CD8-positive, alpha-beta memory T cell (primary cell): ENCODE data around the gene RPS6KB2. TPM values are rescaled to one million over a fixed set of nuclear protein-coding genes. Genes with fewer than 3 reads are reported as not detected.

Experiments
- CTCF ChIA-PET: fragments of 350-600 bp; sonication (Branson Sonifier 250); formaldehyde crosslinking; loops from one replicate; lab custom pipeline; 2021; ENCODE audit warnings: antibody characterized with exemption; lab: Charles Lee
- POLR2A ChIA-PET: fragments of 350-600 bp; sonication (Branson Sonifier 250); formaldehyde crosslinking; loops from one replicate; lab custom pipeline; 2021; ENCODE audit warnings: antibody characterized with exemption; lab: Charles Lee
- DNase-seq, 5 donors: peaks; one replicate each; pipeline versions ENCODE4 v3.0.0 to v3.0.0-alpha.2; 2020 to 2022; ENCODE audit warnings: mixed read lengths in 1 of 5
- H3K27ac ChIP-seq: one replicate; pipeline ENCODE4 v1.7.0; 2013; ENCODE audit warnings: low read depth, mild to moderate bottlenecking, low read length, moderate library complexity
- H3K27me3 ChIP-seq: 2 replicates; pipeline ENCODE4 v1.7.0; 2013; ENCODE audit warnings: low read length, mild to moderate bottlenecking; ENCODE audit not compliant: insufficient read depth, poor library complexity, severe bottlenecking
- H3K36me3 ChIP-seq: 2 replicates; pipeline ENCODE4 v1.7.0; 2013; ENCODE audit warnings: mild to moderate bottlenecking, low read length, moderate library complexity; ENCODE audit not compliant: insufficient read depth
- H3K4me1 ChIP-seq: 2 replicates; pipeline ENCODE4 v1.7.0; 2013; ENCODE audit warnings: mild to moderate bottlenecking, low read length, moderate library complexity; ENCODE audit not compliant: insufficient read depth
- H3K4me3 ChIP-seq: 2 replicates; pipeline ENCODE4 v1.7.0; 2013; ENCODE audit warnings: mild to moderate bottlenecking, low read length
- H3K9me3 ChIP-seq: 2 replicates; pipeline ENCODE4 v1.7.0; 2013; ENCODE audit warnings: mild to moderate bottlenecking, low read length
- H3K27ac Mint-ChIP-seq, 8 donors: one replicate each; pipeline ENCODE4 v1.8.0; 2020 to 2021; ENCODE audit warnings: mixed read lengths in 8 of 8, mild to moderate bottlenecking in 6 of 8, inconsistent platforms in 3 of 8, moderate library complexity in 3 of 8
- H3K27me3 Mint-ChIP-seq, 2 donors: one replicate each; pipeline ENCODE4 v1.8.0; 2020 to 2021; ENCODE audit warnings: mixed read lengths in 2 of 2, mild to moderate bottlenecking in 1 of 2, moderate library complexity in 1 of 2
- H3K36me3 Mint-ChIP-seq, 3 donors: one replicate each; pipeline ENCODE4 v1.8.0; 2020 to 2021; ENCODE audit warnings: mixed read lengths in 3 of 3, inconsistent platforms in 1 of 3, mild to moderate bottlenecking in 1 of 3
- H3K4me1 Mint-ChIP-seq, 3 donors: one replicate each; pipeline ENCODE4 v1.8.0; 2020 to 2021; ENCODE audit warnings: mixed read lengths in 3 of 3, inconsistent platforms in 1 of 3, mild to moderate bottlenecking in 1 of 3
- H3K4me3 Mint-ChIP-seq, 7 donors: one replicate each; pipeline ENCODE4 v1.8.0; 2020 to 2021; ENCODE audit warnings: mixed read lengths in 7 of 7, mild to moderate bottlenecking in 6 of 7, moderate library complexity in 4 of 7, inconsistent platforms in 2 of 7
- H3K9me3 Mint-ChIP-seq, 5 donors: one replicate each; pipeline ENCODE4 v1.8.0; 2020 to 2022; ENCODE audit warnings: mixed read lengths in 5 of 5, mild to moderate bottlenecking in 3 of 5, moderate library complexity in 2 of 5, inconsistent platforms in 1 of 5
- polyA plus RNA-seq: library from polyadenylated mRNA; unstranded; fragments of 300-500 nt; fragmentation: Illumina TruSeq; gene quantifications from one replicate; pipeline ENCODE4 v1.2.3, GENCODE V29; 2021
- total RNA-seq, 2 experiments: library from RNA; stranded (reverse); gene quantifications; one replicate each; pipeline ENCODE4 v1.2.3, GENCODE V29; 2021

Gene RPS6KB2
- total and polyA plus RNA-seq, 3 experiments from 2014 or later, result 54.0 to 88.4 (median 86.0) TPM

DNA sequence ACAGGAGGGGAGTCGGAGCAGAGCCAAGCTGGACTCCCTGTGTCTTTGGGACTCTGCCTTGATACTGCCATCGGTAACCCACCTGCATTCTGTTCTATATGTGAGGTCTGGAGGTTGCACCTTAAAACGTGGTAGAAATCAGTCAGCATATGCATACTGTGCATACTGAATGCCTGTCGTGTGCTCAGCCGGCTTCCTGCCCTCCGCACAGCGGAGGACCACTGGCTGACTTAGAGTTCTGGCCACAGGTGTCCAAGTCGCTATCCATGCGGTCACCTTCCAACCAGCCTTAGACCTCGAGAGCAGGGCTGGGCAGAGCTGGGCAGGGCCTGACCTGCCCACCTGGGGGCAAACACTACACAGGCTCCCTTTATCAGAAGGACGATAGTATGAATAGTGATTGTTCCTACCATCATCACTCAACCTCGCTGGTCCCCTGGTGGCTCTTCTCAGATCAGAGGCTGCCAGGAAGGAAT lies 20.6 kb upstream of the RPS6KB2 start:
- Mint-ChIP-seq H3K27me3 (peaks cover 0 to 2% of the 10 kb centered on the region in 2 donors), H3K4me3 (peak overlapping the region; percentile 95 to 99 (median 98)), H3K9me3 (no peaks in the 10 kb centered on the region), H3K4me1 (peaks cover 75 to 93% (median 81%) of the 10 kb centered on the region in 3 donors), H3K27ac (peak overlapping the region; percentile 72 to 98 (median 92)), H3K36me3 (peaks cover 6 to 57% (median 9%) of the 10 kb centered on the region in 3 donors)
- CTCF ChIA-PET, result interaction anchor here (0.6 to 2.4 kb wide), 10 partner anchors 11 to 97 kb away, joined by 3 to 14 read pairs (median 6); partner anchors contain the start of genes PITPNM1 and PTPRCAP
- POLR2A ChIA-PET, result interaction anchor here (0.5 to 3.8 kb wide), 13 partner anchors 11 to 136 kb away, joined by 3 to 77 read pairs (median 5); partner anchors contain the start of genes AIP, POLD4, PTPRCAP and RPS6KB2
- no peak for DNase-seq
- Histone ChIP-seq H3K9me3 (no peaks in the 10 kb centered on the region), H3K4me3 (peak overlapping the region; percentile 82), H3K27me3 (no peaks in the 10 kb centered on the region), H3K36me3 (peaks cover 12% of the 10 kb centered on the region), H3K4me1 (peaks cover 90% of the 10 kb centered on the region), H3K27ac (peak overlapping the region; percentile 57)

DNA sequence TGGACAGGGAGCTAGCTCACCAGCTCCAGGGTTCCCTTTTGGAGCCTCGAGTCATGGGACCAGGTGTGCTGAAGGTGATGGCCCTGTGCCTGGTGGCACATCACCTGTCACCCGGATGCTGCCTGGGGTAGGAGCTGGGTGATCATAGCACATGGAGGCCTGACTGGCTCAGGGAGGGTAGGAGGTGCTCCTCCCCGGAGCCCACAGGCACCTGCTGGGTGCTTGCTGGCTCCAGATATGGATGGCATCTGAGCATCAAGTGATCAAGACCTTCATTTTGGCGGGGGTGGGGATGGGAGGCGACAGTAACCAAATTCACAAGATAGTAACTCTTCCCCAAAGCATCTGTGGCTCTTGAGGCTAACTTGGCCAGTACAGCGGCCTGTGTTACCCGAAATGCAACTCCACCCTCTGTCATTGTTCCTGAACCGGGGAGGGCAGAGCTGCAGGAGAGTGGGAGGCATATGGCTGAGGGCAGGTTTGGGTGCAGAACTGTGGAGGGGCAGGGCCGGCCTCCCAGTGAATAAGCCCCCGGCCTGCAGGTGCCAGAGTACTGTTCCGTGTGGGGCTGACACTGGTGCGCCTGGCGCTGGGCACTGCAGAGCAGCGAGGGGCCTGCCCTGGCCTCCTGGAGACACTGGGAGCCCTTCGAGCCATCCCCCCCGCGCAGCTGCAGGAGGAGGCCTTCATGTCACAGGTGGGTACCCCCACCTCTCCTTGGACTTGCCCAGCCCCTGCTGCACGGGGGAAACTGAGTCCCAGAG lies 19.7 kb upstream of the RPS6KB2 start:
- ChIA-PET POLR2A (interaction anchor here (1.0 to 3.8 kb wide), 12 partner anchors 9 to 74 kb away, joined by 3 to 77 read pairs (median 6); partner anchors contain the start of genes AIP, POLD4, PTPRCAP and RAD9A), CTCF (interaction anchor here (1.0 to 2.4 kb wide), 14 partner anchors 10 to 57 kb away, joined by 3 to 14 read pairs (median 4); partner anchors contain the start of genes PTPRCAP, RAD9A and RPS6KB2)
- H3K9me3 Mint-ChIP-seq, result no peaks in the 10 kb centered on the region
- H3K27me3 Mint-ChIP-seq, result peaks cover 0 to 2% of the 10 kb centered on the region in 2 donors
- H3K27ac Mint-ChIP-seq, result peak overlapping the region; percentile 72 to 98 (median 92)
- Histone ChIP-seq H3K36me3 (peaks cover 12% of the 10 kb centered on the region), H3K9me3 (no peaks in the 10 kb centered on the region), H3K4me1 (peaks cover 90% of the 10 kb centered on the region), H3K4me3 (peak overlapping the region; percentile 82), H3K27ac (peak overlapping the region; percentile 57), H3K27me3 (no peaks in the 10 kb centered on the region)
- peak in 1 of 5 donors; percentile 44 for DNase-seq
- H3K4me1 Mint-ChIP-seq, result peaks cover 76 to 94% (median 82%) of the 10 kb centered on the region in 3 donors
- H3K36me3 Mint-ChIP-seq, result peaks cover 6 to 55% (median 9%) of the 10 kb centered on the region in 3 donors
- peak overlapping the region; percentile 95 to 99 (median 98) for H3K4me3 Mint-ChIP-seq

DNA sequence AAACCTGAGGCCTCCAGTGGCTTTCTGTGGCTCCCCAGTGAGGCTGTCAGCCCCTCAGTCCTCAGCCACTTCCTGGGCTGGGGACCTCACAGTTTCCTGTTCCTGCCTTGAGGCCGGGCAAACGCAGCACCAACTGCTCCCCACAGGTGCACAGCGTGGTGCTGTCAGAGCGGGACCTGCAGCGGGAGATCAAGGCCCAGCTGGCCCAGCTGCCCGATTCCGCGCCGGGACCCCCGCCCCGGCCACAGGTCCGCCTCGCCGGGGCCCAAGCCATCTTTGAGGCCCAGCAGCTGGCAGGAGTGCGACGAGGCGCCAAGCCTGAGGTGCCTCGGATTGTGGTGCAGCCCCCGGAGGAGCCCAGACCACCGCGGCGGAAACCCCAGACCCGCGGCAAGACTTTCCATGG lies 19.0 kb upstream of the RPS6KB2 start:
- H3K27ac ChIP-seq, result peak overlapping the region; percentile 38
- H3K4me3 Mint-ChIP-seq, result peak overlapping the region; percentile 95 to 99 (median 98)
- H3K9me3 ChIP-seq, result no peaks in the 10 kb centered on the region
- peak overlapping the region; percentile 45 to 99 (median 92) for H3K27ac Mint-ChIP-seq
- peaks cover 12% of the 10 kb centered on the region for H3K36me3 ChIP-seq
- POLR2A ChIA-PET, result interaction anchor here (1.0 to 3.8 kb wide), 10 partner anchors 10 to 74 kb away, joined by 3 to 77 read pairs (median 6); partner anchors contain the start of genes AIP, PTPRCAP, RAD9A and RPS6KB2
- no peaks in the 10 kb centered on the region for H3K27me3 ChIP-seq
- peaks cover 6 to 49% (median 9%) of the 10 kb centered on the region in 3 donors for H3K36me3 Mint-ChIP-seq
- H3K9me3 Mint-ChIP-seq, result no peaks in the 10 kb centered on the region
- H3K4me1 Mint-ChIP-seq, result peaks cover 76 to 93% (median 82%) of the 10 kb centered on the region in 3 donors
- H3K27me3 Mint-ChIP-seq, result peaks cover 0 to 2% of the 10 kb centered on the region in 2 donors
- H3K4me3 ChIP-seq, result peak overlapping the region; percentile 82
- peak; percentile 62 to 89 (median 83) for DNase-seq
- H3K4me1 ChIP-seq, result peaks cover 93% of the 10 kb centered on the region
- CTCF ChIA-PET, result interaction anchor here (1.0 to 2.4 kb wide), 13 partner anchors 9 to 58 kb away, joined by 3 to 14 read pairs (median 4); partner anchors contain the start of genes PTPRCAP, RAD9A and RPS6KB2

DNA sequence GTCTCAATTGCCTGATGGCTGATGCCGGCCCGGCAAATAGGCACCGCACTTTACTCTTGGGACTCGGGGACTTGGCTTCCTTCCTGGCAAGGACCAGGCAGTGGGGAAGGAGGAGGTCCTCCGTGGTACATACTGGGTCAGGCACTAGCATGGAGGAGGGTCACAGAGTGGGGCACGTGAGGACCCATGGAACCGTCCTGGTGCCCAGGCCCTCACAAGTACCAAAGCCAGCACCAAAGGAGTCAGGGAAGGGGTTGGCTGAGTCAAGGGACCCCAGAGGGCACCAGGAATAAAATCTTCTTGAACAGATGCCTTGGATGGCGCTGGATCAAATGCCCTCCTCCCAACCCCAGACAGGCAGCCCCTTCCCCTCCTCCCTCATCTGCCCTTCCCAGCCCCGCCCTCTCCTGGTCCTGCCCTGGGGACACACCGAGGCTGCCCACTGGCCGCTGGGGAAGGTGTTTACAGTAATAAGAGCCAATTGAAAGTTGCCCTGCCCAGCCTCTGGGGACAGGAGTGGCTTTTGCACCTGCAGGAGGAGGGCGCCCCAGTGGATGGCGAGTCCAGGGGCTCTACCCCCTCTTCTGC lies 18.4 kb upstream of the RPS6KB2 start:
- Mint-ChIP-seq H3K27me3 (peaks cover 0 to 2% of the 10 kb centered on the region in 2 donors), H3K36me3 (peaks cover 5 to 43% (median 6%) of the 10 kb centered on the region in 3 donors), H3K9me3 (no peaks in the 10 kb centered on the region), H3K4me1 (peaks cover 78 to 89% (median 80%) of the 10 kb centered on the region in 3 donors), H3K4me3 (peak overlapping the region; percentile 83 to 99 (median 88)), H3K27ac (peak overlapping the region; percentile 74 to 99 (median 93))
- no peaks in the 10 kb centered on the region for H3K9me3 ChIP-seq
- ChIA-PET CTCF (interaction anchor here (1.0 to 1.5 kb wide), 4 partner anchors 18 to 29 kb away, joined by 3 to 7 read pairs (median 3); partner anchors contain the start of genes RAD9A and RPS6KB2), POLR2A (interaction anchor here (1.2 to 3.8 kb wide), 4 partner anchors 9 to 27 kb away, joined by 5 to 77 read pairs (median 22); partner anchors contain the start of genes PTPRCAP and RAD9A)
- peak overlapping the region; percentile 82 for H3K4me3 ChIP-seq
- H3K36me3 ChIP-seq, result peaks cover 12% of the 10 kb centered on the region
- DNase-seq, result no peak
- H3K4me1 ChIP-seq, result peaks cover 94% of the 10 kb centered on the region
- H3K27me3 ChIP-seq, result no peaks in the 10 kb centered on the region
- peak overlapping the region; percentile 38 for H3K27ac ChIP-seq

DNA sequence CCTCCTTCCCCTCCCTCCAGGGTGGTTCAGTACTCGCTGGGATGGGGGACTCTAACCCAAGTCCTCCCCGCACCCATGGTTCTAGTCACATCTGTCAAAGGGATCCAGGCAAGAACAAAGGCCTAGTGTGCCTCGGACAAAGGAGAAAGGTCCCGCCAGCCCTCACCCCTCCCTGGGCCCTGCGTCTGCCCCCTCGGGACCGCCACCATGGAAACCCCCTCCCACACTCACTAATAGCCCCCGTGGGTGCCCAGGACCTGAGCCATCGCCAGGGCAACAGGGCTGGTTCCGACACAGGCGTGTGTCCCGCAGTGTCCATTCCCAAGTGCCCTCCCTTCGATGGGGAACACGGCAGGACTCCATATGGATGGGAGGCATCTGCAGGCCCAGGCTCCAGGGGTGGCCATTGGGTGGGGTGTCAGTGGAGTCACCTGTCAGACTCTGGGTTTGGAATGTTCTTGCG lies 17.9 kb upstream of the RPS6KB2 start:
- no peaks in the 10 kb centered on the region for H3K27me3 ChIP-seq
- no peaks in the 10 kb centered on the region for H3K9me3 Mint-ChIP-seq
- ChIA-PET CTCF (no interaction called here), POLR2A (interaction anchor here (1.0 to 4.1 kb wide), 2 partner anchors 9 to 27 kb away, joined by 3 to 28 read pairs; partner anchors contain the start of gene PTPRCAP)
- peak overlapping the region; percentile 72 to 97 (median 88) for H3K4me3 Mint-ChIP-seq
- H3K36me3 ChIP-seq, result peaks cover 6% of the 10 kb centered on the region
- peak overlapping the region; percentile 84 to 99 (median 93) for H3K27ac Mint-ChIP-seq
- H3K4me3 ChIP-seq, result peak overlapping the region; percentile 82
- peaks cover 78 to 89% (median 80%) of the 10 kb centered on the region in 3 donors for H3K4me1 Mint-ChIP-seq
- H3K4me1 ChIP-seq, result peaks cover 93% of the 10 kb centered on the region
- H3K9me3 ChIP-seq, result no peaks in the 10 kb centered on the region
- peaks cover 3 to 38% (median 6%) of the 10 kb centered on the region in 3 donors for H3K36me3 Mint-ChIP-seq
- peaks cover 0 to 2% of the 10 kb centered on the region in 2 donors for H3K27me3 Mint-ChIP-seq
- peak overlapping the region; percentile 38 for H3K27ac ChIP-seq
- no peak for DNase-seq

DNA sequence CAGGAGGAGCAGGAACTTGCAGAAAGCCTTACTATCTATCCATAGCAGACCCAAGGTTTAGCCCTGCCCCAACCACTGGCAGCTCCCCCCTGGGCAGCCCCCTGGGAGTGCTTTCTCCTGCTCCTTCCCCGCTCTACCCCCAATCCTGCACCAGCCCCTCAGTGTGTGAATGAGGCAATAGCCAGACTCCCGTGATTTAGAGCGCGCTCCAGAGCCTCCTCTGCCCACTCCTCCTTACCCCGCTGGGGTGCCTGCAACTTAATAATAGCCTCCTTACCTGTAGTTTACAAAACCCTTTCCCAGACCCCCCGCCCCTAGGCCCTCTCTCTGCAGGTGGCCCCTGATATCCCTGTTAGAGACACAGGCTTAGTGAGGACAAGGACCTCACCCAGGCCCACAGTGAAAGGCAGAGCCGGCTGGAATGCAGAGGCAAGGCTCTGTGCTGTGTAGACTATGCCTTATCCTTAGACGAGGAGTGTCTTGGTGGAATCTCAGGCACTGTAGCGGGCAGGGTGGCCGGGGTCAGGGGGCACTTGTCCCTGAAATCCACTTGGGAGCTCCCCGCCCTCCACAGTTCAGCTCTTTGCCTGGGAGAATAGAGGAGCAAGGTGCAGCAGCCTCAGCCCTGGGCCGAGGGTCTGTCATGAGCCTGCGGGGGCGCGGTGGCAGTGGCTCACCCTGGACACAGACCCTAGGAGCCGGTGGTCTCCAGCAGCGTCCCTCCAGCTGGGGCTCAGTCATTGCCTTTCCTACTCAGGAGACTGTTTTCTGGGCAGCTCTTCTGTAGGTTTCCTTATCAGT lies 17.1 kb upstream of the RPS6KB2 start:
- CTCF ChIA-PET, result interaction anchor here (1.4 kb wide), 1 partner anchor 18 kb away, joined by 3 read pairs; no protein-coding TSS in a partner anchor
- POLR2A ChIA-PET, result interaction anchor here (1.0 to 4.1 kb wide), 5 partner anchors 10 to 58 kb away, joined by 3 to 28 read pairs (median 5); partner anchors contain the start of genes POLD4 and PTPRCAP

More for the DNA sequence above, 17.1 kb upstream of the RPS6KB2 start:
- Histone ChIP-seq H3K36me3 (no peaks in the 10 kb centered on the region), H3K9me3 (no peaks in the 10 kb centered on the region), H3K27ac (no peak overlapping the region), H3K27me3 (no peaks in the 10 kb centered on the region), H3K4me1 (peaks cover 89% of the 10 kb centered on the region), H3K4me3 (peak overlapping the region; percentile 21)
- peak overlapping the region; percentile 11 to 99 (median 72) for H3K27ac Mint-ChIP-seq
- no peak for DNase-seq
- peak overlapping the region; percentile 23 to 97 (median 72) for H3K4me3 Mint-ChIP-seq
- H3K4me1 Mint-ChIP-seq, result peaks cover 76 to 85% (median 78%) of the 10 kb centered on the region in 3 donors
- no peaks in the 10 kb centered on the region for H3K9me3 Mint-ChIP-seq
- H3K36me3 Mint-ChIP-seq, result peaks cover 3 to 32% (median 6%) of the 10 kb centered on the region in 3 donors
- peaks cover 0 to 2% of the 10 kb centered on the region in 2 donors for H3K27me3 Mint-ChIP-seq
